ENCODE measurements around the gene GEMIN8.

DNA sequence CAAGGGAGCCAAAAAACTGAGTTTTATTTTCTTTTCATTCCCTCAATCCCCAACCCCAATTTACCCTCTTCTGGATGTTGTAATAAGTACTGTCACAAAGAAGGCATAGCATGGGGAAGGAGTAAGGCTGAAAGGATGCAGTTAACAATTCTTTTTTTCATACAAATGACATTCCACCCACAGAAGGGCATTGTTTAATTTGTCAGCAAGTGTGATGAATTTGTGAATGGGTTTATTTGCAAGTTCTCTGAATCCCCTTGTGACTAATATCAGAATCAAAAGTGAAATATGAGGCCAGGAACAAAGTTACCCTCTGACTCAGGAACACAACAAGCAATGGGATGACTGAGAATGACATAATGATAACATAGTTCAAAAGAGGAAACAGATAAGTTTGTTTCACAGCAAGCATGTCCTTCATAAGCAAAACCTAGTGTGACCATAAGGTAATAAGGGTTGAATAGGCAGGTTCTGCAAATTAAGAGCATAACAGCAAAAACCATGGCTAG, 2.1 kb downstream of the GEMIN8 start:
- TF ChIP-seq POLR2A (IDR thresholded peaks at IDR 0.05; ENCODE audit: extremely low read depth, insufficient read length) (no peak), MYC (IDR thresholded peaks at IDR 0.05; ENCODE audit: low read depth, low read length) (no peak)
- TF ChIP-seq, protein P1, sequence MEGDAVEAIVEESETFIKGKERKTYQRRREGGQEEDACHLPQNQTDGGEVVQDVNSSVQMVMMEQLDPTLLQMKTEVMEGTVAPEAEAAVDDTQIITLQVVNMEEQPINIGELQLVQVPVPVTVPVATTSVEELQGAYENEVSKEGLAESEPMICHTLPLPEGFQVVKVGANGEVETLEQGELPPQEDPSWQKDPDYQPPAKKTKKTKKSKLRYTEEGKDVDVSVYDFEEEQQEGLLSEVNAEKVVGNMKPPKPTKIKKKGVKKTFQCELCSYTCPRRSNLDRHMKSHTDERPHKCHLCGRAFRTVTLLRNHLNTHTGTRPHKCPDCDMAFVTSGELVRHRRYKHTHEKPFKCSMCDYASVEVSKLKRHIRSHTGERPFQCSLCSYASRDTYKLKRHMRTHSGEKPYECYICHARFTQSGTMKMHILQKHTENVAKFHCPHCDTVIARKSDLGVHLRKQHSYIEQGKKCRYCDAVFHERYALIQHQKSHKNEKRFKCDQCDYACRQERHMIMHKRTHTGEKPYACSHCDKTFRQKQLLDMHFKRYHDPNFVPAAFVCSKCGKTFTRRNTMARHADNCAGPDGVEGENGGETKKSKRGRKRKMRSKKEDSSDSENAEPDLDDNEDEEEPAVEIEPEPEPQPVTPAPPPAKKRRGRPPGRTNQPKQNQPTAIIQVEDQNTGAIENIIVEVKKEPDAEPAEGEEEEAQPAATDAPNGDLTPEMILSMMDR (IDR thresholded peaks at IDR 0.05; ENCODE audit: low read depth, low read length), result no peak
